NOMO-1 treated with dmso at 0.1 percent for 144 hours (cell line): ENCODE measurements around the gene ARSJ.

Experiments
- DNase-seq: peaks from one replicate; lab custom pipeline; 2025; ENCODE audit not compliant: unreplicated experiment; lab: John Stamatoyannopoulos, UW

Gene ARSJ

DNA sequence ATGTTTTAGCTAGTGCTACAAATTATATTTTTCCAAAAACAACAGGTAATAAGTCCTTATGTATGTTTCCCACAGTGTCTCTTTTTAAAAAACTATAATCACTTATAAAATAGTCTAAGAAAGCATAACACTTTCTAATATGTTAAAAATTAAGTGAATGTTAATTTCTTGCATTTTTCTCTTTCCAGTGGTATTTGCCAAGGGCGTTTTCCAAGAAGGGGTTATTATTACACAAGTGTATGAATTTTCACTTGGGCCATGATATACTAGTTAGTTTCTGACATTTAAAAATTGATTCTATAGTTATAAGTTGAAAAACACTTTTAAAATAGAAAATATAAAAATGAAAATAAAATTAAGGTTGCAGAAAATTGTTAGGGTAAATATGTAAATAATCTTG, 74.6 kb downstream of the ARSJ start:
- no peak for DNase-seq

DNA sequence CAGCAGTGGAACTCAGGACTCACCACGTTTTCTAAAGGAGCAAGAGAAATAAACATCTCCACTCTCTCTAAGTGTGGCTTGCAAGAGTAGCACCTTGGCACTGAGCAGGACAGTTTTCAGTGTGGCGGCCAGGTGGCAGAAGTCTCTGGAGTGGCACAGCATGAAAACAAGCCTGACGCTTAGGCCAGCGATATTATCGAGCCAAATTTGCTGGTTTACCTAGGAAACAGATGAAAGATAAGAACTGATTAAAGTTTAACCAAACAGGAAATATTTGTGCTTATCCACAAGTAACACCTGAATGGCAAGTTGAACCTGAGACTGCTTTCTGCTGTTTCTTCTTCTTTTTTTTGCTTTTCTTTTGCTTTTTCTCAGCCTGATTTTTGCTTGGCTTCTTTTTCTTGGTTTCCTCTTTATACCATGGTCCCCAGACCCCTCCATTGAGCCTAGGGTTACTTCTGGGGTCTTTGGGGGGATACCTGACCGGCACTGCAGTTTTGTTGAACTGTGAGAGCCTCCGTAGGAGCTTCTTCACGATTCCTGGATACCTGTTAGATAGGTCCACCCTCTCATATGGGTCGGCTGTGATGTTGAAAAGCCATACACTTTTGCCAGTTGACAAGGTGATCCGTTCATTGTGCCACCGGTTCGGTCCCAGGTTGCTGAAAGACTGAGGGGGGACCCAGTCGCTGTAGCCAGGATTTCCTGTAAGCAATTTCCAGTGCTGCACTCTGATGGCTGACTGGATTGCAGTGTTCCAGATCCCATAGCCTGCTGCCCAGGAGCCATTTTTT, 77.3 kb downstream of the ARSJ start:
- no peak for DNase-seq

DNA sequence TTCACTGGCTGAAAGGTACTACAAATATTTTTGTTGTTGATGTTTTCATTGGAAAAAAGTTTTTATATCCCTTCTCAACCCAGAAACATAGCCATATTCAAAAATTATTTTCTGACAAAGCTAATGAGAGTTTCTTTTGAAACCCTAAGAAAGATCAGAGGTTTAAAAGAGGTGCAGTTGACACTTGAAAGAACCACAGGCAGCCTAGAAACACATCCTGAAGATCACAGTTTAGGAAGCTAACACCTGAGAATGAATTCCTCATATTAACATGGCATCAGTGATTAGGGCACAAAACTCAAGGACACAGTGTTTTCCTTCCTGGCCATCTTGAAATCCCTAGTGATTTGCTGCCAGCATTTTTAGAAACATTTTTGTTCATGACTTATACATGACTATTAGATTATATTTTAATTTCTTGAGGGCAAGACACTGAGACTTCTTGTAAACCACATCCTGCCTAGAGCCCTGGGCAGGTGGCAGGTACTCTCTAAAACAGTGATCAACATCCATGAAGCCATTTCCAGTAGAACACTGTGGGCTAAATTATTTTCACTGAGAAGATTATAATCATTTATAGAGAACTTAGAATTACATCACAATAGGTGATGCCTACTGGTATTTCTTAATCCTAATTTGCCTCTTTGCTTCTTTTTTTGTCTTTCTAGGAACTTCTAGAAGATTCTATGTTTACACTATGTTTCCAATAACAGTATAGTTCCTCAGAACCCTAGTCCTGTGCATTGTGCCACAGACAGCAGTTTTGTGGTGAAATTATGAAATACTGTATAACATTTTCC, 80.0 kb downstream of the ARSJ start:
- DNase-seq: peak; percentile 29

DNA sequence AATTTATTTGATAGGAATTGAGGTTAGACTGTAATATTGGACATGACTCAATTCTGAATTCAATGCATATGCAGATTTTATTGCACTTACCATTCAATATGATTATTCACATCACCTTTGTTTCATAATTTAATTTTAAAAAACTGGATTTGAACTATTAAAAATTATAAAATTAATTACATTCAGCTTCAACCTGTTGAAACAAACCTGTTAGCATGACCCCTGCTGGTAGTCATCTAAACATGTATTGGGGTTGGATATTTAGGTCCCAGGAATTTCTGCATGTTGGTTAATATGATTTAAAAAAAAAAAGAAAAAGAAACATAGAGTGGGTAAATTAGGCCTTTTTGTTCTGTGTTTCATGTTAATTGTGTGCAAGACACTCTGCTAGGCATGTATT, 85.9 kb downstream of the ARSJ start:
- DNase-seq: no peak

DNA sequence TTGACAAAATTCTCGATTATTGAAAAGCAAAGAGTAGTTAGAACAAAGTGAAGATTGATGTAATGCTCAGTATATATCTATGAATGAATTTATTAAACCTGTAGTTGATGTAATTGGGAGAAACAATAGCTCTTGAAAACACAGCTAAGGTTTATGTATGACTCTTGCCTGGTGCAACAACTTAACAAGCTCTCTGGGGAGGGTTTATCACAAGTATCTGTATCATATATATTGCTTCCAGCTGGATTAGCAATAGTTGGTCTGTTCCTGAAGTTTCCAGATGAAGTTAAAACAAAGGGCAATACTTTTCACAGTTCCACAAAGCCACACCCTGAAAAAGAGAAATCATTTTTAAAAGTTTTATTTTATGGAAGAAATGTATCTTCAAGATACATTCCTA, 91.4 kb downstream of the ARSJ start:
- DNase-seq: no peak

DNA sequence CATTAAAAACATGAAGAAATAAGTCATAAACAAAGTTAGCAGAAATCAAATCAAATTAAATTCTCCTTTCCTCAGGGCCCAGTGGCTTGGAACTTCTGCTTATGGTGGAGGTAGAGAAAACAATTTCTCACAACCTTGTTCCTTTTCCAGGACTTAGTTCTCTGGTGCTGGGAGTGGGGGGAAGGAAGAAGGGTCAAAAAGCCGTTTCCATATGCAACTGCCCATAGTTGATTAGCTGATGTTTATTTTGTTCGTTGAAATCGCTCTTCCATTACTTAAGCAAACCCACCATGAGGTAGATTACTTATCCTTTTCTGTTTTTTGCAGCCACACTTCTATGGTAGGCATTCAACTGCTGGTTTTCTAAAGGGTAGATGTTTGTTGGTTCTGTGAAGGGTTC, 94.2 kb downstream of the ARSJ start:
- no peak for DNase-seq

DNA sequence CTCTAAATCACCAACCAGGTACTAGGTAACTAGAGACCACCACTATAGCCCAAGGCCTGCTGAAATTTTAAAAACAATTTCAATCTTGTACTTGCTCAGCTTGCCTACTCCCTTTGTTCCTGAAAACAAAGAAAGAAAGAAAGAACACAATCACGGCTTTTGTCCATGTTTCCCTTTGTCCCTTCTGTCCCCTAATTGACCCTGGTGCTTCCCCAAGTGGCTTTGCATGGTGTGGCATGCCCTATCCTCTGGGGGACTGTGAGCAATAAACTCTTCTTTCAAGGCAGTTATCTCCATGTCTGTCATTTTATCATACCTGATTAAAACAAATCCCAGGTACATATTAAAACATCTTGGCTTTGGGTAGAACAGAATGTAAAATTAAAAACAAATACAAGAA, 94.8 kb downstream of the ARSJ start:
- no peak for DNase-seq

DNA sequence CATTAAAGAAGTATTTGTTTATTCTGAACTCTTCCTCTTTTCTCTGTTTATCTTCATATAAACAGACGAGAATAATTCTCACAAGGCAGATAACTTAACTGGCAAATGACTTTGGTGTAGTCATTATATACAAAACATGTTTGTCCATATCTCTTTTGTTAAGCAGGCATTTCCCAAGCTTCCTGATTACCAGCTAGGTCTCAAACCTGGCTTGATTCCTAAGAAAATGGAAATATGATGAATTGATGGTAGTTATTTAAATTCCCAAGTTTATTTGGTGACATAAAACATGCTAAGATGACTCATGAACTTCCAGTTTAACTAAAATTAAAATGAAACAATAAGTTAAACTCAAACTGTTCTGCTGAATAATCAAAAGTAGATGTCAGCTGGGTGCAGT, 96.8 kb downstream of the ARSJ start:
- DNase-seq: no peak

DNA sequence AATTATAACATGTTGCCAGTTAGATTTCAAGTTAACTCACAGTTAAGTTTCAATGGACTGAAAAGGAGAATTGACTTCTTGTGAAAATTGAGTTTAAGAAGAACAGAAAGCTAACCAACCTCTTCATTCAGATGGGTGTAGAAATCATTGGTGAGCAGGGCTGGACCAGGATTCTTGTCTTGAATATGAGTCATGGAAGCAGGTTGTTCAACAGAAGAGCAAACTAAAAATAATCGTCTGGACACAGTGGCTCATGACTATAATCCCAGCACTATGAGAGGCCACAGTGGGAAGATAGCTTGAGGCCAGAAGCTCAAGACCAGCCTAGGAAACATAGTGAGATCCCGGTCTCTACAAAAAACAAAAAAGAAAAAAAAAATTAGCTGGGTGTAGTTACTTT, 98.2 kb downstream of the ARSJ start:
- DNase-seq: no peak

DNA sequence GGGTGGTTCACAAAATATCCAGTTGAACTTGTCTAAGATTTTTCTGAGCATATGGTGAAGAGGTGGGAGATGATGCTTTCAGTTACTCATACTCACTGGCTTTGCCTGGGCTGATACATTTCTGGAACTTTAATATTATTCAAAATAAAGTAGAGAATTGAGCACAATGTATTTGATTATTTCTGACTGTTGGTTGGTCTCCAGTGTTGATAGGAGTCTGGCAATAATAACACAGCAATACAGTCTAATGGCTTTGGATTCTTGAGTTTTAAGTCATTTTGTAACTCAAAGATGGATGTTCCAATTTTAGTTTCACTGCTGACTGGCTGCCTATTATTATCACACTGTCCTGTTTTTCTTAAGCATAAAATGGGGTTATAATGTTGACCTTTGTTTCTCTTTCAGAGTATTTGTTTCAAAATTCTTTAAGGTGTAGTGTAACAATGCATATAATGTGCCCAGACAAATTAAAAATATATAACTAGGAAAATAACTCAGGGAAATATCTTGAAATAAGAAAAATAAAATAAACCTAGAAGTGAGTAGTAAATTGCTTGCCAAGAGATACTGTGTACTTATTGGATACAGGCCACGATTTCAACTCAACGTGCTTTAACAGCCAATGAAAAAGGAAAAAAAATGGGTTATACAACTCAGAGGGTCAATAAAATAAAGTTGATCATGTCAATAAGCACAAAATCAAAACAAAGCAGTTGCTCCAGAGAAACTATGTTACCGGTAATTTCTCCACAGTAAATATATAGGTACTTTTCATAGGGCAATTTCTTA, 99.0 kb downstream of the ARSJ start:
- no peak for DNase-seq

DNA sequence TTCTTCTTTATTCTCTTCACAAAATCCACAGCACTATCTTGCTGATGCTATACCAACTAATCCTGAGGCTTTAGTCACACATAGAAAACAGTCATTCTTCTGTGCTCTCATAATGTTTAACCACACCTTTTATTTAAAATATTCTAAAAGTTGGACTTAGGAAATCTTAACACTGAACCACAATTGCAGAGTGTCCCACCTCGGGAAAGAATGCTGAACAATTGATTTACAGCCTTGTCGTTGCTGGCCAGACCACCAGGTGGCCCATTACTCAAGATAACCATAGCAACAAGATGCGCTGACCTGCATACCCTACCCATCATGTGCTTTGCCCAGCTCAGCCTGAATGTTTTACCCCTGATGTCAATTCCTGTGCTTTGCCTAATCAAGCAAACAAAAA, 100.8 kb downstream of the ARSJ start:
- no peak for DNase-seq

DNA sequence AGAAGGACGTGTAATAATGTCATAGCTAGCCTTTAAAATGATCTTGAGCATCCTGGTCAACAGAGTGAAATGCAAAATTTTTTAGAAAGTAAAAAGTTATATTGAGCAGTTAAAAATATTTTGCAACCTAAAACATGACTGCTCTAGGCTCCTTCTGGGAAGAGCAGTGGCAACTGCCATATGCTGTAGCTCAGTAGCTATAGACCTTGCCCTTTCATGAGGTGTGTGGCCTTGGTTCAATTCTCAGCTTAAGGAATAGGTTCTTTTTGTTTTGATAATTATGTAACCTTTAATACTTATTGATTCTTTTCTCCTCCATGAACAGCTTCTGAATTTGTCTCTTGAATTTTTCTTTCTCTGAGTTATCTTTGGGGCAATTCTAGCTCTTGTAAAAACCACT, 105.0 kb downstream of the ARSJ start:
- DNase-seq: no peak

DNA sequence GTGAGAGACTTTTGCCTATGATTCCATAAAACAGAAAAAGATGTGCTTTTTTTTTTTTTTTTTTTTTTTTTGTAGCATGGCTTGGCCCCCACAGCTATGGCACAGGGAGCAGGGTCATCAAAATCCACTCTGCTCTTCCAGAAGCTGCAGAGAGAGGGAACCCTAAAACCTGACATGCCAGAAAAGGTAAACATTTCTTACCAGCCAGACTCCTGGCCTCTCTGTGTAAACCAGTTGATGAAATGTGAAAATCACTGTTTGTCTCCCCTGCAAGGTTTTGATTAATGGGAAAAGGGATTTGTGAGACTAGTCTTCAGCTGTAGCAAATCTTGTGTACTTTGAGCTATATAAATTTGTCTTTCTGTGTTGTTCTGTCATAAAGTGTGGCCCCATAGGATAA, 105.9 kb downstream of the ARSJ start:
- DNase-seq: no peak

DNA sequence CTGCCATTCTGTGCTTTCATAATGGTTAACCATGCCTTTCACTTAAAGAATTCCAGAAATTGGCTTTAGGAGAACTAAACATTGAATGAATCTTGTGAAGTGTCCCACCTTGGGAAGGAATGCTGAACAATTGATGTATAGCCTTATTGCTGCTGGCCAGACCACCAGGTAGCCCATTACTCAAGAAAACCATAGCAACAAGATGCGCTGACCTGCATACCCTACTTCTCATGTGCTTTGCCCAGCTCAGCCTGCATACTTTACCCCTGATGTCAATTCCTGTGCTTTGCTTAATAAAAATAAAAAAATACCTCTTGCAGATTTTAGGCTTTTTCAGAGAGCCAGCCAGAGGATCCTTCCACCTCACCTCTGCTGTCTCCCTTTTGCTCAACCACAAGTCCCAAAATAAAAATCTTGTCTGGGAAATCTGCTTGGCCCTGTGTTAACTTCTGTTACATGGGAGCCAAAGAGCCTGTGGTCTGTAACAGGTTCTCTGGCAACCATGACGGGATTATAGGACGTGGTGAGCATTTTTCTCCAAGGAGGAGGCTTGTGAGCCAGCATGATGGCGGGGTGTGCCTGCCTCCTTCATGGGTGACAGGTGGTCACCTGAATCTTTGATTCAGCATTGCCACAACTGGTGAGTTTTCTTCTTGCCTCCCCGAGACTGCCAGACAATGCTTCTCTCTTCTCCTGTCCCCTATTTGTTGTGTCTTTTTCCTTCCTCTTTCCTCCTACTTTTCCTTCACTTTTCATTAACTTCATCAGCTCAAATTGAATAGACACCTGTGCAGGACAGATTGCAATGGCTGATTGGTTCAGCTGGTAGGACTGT, 106.8 kb downstream of the ARSJ start:
- no peak for DNase-seq

DNA sequence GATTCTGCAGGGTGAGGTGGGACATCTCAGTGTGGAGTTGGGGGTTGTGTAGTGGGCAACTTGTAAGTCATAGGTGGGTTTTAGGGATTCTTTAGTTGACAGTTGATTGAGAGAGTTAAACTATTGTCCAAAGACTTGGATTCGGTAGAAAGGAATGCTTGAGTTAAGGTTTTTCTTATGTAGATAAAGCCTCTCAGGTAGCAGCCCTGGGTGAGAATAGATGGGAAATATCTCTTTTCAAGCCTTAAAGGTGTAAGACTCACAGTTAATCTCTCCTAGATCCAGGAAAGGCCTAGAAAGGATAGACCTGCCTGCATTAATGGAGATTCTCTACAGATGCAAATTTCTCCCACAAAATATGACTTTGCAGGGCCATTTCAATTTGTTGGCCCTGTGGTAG, 108.4 kb downstream of the ARSJ start:
- no peak for DNase-seq

DNA sequence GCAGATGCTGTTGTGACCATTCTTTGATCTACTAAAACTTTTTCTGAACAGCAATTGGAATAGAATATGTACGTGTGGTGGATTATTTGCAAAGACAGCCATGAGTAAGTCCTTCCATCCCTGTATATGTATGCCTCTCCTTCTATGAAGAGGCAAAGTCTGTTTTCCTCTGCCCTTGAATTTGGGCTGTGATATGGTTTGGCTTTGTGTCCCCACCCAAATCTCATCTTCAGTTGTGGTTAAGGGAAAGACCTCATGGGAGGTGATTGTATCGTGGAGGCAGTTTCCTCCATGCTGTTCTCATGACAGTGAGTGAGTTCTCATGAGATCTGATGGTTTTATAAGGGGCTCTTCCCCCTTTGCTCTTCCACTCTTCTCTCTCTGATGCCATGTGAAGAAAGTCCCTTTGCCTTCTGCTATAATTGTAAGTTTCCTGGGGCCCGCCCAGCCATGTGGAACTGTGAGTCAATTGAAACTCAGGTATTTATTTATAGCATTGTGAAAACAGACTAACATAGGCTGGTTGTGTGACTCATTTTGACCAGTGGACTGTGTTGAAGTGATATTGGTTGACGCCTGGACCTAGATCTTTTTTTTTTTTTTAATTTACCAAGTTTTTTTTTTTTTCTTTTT, 109.6 kb downstream of the ARSJ start:
- DNase-seq: no peak

DNA sequence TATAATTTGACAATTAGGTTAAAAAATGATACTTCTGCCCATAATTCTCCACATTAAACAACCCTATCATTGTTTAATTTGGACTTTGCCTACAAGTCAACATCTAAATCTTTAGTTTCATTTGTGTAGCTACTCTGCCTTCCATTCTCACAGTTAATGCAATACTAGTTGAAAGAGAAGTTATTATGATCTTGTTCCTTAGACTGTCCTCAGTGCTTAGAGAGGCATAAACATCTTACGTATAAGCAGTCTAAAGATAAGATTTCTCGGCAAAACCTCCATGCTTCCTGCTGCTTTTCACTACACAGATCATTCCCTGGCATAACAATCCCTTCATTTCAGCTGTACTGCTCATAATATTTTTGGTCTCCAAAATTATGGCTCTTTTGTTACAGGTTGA, 112.8 kb downstream of the ARSJ start:
- DNase-seq: no peak

DNA sequence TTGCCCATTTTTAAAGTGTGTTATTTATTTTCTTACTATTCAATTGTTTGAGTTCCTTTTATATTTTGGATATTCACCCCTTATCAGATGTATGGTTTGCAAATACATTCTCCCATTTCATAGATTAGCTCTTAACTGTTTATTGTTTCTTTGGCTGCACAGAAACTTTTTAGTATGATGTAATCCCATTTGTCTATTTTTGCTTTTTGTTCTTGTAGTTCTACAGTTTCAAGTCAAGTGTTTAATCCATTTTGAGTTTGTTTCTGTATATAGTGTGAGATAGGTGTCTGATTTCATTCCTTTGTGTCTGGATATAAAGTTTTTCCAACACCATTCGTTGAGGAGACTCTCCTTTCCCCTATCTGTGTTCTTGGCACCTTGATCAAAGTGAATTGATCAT, 120.5 kb downstream of the ARSJ start:
- DNase-seq: no peak

DNA sequence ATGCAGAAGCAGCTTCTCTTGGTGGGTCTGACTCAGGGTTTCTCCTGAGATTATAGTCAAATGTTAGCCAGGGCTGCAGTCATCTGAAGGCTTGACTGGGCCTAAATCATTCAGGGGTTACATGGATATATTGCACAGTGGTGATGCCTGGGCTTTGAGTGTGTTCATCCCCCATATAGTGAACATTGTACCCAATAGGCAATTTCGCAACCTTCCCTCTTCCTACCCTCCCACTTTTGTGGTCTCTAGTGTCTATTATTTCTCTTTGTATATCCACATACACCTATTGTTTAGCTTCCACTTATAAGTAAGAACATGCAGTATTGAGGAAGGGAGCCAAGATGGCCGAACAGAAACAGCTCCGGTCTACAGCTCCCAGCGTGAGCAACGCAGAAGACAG, 127.6 kb downstream of the ARSJ start:
- DNase-seq: no peak
